Rectal smooth muscle tissue (tissue), 1 donor: ENCODE results near the gene DPP6.
"Not testable (repeated sequence)": the region's sequence is repeated elsewhere in the genome, so short reads cannot be mapped to it uniquely, and the experiment has no call there.

Experiments
- H3K27ac ChIP-seq: one replicate; pipeline ENCODE4 v1.7.0; 2013; ENCODE audit warnings: low read depth, low read length, inconsistent platforms
- H3K27me3 ChIP-seq: one replicate; pipeline ENCODE4 v1.7.0; 2013; ENCODE audit warnings: low read length; ENCODE audit not compliant: control insufficient read depth, insufficient read depth
- H3K36me3 ChIP-seq: one replicate; pipeline ENCODE4 v1.7.0; 2013; ENCODE audit warnings: low read length; ENCODE audit not compliant: control insufficient read depth, insufficient read depth
- H3K4me1 ChIP-seq: one replicate; pipeline ENCODE4 v1.7.0; 2013; ENCODE audit warnings: low read length; ENCODE audit not compliant: control insufficient read depth, insufficient read depth
- H3K4me3 ChIP-seq: one replicate; pipeline ENCODE4 v1.7.0; 2013; ENCODE audit warnings: low read length
- H3K9ac ChIP-seq: one replicate; pipeline ENCODE4 v1.7.0; 2013; ENCODE audit warnings: low read length

The DPP6 gene

GRCh38 chr7:154052530-154053252, 493 bp downstream of the DPP6 start:
- H3K36me3 ChIP-seq, H3K4me1 ChIP-seq, H3K27ac ChIP-seq, H3K27me3 ChIP-seq, H3K9ac ChIP-seq, H3K4me3 ChIP-seq: not testable (repeated sequence)

- H3K36me3 ChIP-seq, H3K4me3 ChIP-seq, H3K27ac ChIP-seq, H3K27me3 ChIP-seq, H3K4me1 ChIP-seq, H3K9ac ChIP-seq: not testable (repeated sequence)
These were observed 1.5 kb downstream of the DPP6 start for GRCh38 chr7:154053466-154054312.

DNA sequence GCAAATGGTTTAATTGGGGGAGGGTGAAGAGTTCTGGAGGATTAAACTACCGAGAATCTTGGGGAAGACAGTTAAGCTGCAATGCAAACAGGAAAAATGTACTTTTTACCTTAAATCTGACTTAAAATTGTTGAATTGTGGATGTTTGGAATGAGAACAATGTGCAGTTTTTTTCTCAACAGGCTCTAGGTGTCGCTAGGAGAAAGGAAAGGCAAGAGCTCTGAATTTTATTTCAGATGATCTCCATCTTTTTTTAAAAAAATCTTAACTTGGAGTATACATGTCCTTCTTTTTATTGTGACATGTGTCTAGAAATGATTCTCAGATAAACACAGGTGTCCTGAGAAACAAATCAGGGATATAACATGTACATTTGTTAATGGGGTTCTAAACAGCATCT, 2.5 kb downstream of the DPP6 start:
- not testable (repeated sequence) for H3K27me3 ChIP-seq, H3K36me3 ChIP-seq, H3K27ac ChIP-seq, H3K9ac ChIP-seq, H3K4me3 ChIP-seq, H3K4me1 ChIP-seq

GRCh38 chr7:154055491-154056106, 3.4 kb downstream of the DPP6 start:
- H3K27ac ChIP-seq, H3K9ac ChIP-seq, H3K27me3 ChIP-seq, H3K36me3 ChIP-seq, H3K4me1 ChIP-seq, H3K4me3 ChIP-seq: not testable (repeated sequence)

- not testable (repeated sequence) for H3K27ac ChIP-seq, H3K9ac ChIP-seq, H3K27me3 ChIP-seq, H3K36me3 ChIP-seq, H3K4me3 ChIP-seq, H3K4me1 ChIP-seq
These were observed 6.6 kb downstream of the DPP6 start for GRCh38 chr7:154058783-154059182.

DNA sequence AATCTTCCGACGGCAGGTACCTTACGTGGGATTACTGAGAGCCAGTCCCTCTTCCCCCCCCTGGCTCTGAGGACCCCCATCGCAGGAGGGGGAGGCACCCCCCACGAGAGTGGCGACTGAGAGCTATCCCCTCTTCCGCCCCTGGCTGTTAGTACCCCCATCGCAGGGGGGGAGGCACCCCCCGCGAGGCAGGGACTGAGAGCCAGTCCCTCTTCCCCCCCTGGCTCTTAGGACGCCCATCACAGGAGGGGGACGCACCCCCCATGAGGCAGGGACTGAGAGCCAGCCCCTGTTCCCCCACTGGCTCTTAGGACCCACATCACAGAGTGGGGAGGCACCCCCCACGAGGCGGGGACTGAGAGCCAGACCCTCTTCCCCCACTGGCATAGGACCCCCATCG, 8.4 kb downstream of the DPP6 start:
- H3K4me1 ChIP-seq, H3K27me3 ChIP-seq, H3K27ac ChIP-seq, H3K9ac ChIP-seq, H3K4me3 ChIP-seq, H3K36me3 ChIP-seq: not testable (repeated sequence)

GRCh38 chr7:154071833-154072232, 19.6 kb downstream of the DPP6 start:
- H3K4me1 ChIP-seq, H3K27me3 ChIP-seq, H3K9ac ChIP-seq, H3K36me3 ChIP-seq, H3K4me3 ChIP-seq, H3K27ac ChIP-seq: not testable (repeated sequence)

DNA sequence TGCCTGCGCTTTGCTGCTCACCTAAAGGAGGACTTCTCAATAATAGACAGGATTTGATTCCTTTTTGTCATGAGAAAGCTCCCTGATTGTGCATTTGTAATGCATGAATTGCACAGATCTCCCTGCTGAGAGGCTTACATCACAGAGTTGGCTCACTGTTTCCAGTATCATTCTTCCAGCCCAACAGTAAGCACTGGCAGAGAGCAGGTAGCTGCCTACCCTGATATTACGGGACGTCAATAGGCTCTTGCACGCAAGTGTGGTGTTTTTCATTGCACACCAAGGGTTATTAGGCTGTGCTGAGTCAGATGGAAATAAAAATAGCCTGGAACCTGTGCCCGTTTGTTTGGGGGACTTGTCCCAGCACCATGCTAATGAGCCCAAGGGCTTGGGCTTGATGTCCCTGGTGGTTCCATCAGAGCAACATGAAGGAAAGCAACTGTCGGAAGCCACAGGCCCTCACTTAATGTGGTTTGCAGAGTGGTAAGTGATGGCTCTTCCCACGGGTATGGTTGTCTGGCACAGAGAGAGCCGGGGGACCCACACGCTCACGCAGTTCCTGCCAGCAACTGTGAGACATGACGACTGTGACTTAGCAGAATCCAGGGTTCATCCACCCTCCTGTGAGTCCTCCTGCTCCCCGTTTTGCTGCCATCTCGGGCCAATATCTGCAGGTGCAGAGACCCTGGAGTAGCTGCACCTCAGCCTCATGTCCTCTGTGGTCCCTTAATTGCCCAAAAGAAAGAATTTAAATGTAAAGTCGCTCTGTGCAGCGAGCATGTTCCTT, 20.4 kb downstream of the DPP6 start:
- not testable (repeated sequence) for H3K27ac ChIP-seq, H3K27me3 ChIP-seq, H3K9ac ChIP-seq, H3K4me1 ChIP-seq, H3K36me3 ChIP-seq, H3K4me3 ChIP-seq

DNA sequence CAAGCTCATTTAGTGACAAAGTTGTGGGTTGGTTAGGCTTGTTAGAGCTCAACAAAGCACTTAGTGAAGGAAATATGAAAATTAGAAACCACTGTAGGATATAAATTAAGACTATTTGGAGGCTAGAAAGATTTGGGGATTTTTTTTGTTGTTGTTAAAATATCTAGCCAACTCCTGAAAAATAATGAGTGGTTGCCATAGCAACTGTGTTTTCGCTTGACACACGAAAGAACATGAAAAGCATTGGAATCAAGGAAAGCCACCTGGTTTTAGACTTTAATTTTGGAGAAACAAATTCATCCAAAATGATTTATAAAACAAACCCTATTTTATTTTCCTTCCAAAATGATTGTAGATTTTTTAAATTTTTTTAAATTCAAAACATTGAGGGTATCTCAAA, 26.3 kb downstream of the DPP6 start:
- H3K4me3 ChIP-seq, H3K4me1 ChIP-seq, H3K36me3 ChIP-seq, H3K9ac ChIP-seq, H3K27ac ChIP-seq, H3K27me3 ChIP-seq: not testable (repeated sequence)

DNA sequence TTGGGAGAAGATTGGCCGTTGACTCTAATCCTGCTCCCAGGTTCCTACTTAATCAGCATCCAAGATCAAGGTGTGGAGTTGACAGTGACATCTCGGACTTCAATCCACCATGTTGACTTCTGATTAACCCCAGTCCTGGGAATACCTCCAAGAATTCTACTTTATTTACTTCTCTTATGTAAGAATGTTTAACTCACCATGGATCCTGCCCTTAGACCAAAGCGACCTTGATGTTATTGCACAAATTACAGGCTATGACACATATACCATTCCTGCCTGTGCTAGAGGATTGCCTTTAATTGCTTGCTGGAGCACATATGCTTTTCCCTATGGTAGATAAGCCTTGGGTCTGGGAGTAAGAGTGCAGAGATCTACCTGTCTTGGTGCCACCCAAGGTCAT, 28.1 kb downstream of the DPP6 start:
- H3K4me1 ChIP-seq, H3K27me3 ChIP-seq, H3K4me3 ChIP-seq, H3K27ac ChIP-seq, H3K36me3 ChIP-seq, H3K9ac ChIP-seq: not testable (repeated sequence)

DNA sequence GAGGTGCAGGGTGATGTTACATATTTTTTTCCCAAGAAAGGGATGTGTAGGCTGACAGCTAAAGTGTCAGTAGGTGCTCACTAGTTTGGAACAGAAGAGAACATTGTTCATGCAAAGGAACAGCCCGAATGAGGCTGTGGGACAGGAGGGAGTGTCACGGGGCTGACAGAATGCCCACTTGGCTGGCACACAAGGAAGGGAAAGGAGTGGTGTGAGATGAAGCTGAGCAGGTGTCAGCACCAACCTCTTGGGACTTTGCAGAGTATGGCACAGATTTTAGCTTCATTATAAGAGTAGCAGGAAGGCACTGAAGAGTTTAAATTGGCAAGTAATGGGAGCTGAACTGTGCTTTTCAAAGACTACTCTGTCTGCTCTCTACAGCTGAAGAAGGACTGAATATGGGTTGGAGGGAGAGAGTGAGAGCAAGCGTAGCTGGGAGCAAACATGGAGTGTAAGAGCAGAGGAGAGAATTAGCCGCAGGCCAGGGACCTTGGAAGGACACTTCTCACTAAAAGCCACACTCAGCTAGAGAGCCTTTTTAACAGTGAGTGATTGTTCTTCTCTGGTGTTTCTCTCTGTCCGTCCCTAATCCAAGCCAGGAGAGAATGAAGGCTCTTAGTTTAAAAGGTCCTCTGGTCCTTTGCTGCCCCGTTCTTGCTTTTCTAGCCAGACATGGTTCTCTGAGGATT, 35.0 kb downstream of the DPP6 start:
- not testable (repeated sequence) for H3K27me3 ChIP-seq, H3K4me1 ChIP-seq, H3K36me3 ChIP-seq, H3K4me3 ChIP-seq, H3K9ac ChIP-seq, H3K27ac ChIP-seq

DNA sequence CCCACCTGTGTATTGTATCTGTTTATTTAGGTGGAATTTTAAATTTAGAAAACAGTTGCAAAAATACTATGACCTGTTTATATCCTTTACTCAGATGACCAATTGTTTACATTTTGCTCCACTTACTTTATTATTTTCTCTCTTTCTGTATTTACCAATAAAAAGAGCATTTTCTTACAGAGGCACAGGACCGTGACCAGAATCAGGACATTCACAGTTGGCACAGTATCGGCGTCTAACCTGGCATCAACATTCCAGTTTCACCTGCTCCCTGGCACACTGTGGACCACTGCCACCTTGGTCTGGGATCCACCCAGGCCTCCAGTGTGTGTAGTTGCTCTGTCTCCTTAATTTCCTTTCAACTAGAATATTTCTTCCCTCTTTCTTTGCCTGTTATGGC, 39.9 kb downstream of the DPP6 start:
- not testable (repeated sequence) for H3K4me1 ChIP-seq, H3K36me3 ChIP-seq, H3K27me3 ChIP-seq, H3K9ac ChIP-seq, H3K4me3 ChIP-seq, H3K27ac ChIP-seq
